ENCODE results near the gene CDC42. TPM values are rescaled to one million over a fixed set of nuclear protein-coding genes. Genes with fewer than 3 reads are reported as not detected.
A peak's percentile ranks its signal among the peaks of the same experiment; 100 is the strongest.

Gene CDC42
- total RNA-seq, 4 donors from 2014 or later = 186 to 260 (median 205) TPM

- TF ChIP-seq CTCF (IDR thresholded peaks at IDR 0.05) = no peak
- ATAC-seq (ENCODE audit: low FRiP score) = no peak
- no peak for DNase-seq (ENCODE audit: low spot score)
These were observed 58.6 kb downstream of the CDC42 start for GRCh38 chr1:22111115-22111514.

DNA sequence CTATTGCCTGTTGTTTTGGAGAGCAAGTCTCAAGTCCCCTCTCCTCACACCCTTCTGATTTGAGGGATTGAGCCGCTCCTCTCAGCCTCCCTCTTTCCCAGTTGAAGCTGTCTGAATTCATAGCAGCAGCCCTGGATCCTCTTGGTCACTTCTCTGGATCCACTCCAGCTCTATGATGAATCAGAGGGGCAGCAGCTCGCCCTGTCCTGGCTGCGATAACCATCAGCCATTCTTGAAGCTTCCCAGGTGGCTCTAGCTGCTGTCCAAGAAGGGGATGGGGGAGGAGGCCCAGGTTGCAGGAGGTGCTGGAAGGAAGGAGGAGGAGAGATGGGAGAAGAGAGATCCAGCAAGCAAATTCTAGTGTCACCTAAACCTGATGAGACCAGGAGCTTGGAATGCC lies 59.1 kb downstream of the CDC42 start:
- no peak for ATAC-seq (ENCODE audit: low FRiP score)
- DNase-seq (ENCODE audit: low spot score) = no peak
- no peak for TF ChIP-seq CTCF (IDR thresholded peaks at IDR 0.05)

GRCh38 chr1:22112554-22112953 lies 60.0 kb downstream of the CDC42 start:
- DNase-seq (ENCODE audit: low spot score) = no peak
- no peak for ATAC-seq (ENCODE audit: low FRiP score)
- TF ChIP-seq CTCF (IDR thresholded peaks at IDR 0.05) = no peak

DNA sequence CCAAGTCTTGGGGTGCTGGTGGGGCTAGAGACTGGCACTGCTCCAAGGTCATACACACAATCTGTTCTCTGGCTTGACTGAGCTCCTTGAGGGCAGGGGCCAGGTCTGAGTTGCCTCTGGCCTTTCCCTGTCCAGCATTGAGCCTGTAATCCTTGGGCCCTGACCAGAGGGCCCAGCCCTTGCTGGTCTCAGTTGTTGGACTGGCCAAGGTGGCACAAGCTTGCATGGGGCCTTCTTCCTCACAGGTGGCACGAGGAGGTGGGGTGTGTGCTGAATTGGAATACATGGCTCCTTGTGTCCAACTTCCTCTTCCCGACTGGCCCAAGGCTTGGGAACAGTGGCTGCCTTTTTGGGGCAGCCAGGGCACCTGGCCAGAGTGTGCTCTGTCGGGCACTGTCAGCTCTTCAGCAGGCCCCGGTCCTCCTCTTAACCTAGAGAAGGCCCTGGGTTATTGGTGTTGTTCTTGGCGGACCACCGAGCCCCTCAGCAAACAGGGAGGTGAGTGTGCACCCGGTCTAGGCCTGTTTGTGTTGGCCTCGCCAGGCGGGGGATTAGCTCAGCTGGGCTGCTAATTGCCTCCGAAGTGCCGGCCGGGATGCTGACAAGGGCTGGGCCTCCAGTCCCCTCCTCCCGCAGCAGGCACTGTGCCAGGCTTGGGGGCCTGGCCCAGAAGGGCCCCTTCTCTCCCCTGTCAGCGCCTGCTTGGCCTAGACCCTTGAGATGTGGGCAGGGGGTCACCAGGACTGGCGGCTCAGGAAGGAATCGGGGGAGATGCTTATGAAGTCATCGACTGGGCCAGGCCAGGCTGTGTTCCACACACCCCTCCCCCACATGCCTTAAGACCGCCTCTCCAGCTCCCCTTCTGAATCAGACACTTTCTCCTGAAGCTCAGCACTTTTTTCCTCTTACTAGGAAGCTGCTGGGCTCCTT lies 61.8 kb downstream of the CDC42 start:
- DNase-seq (ENCODE audit: low spot score) = no peak
- ATAC-seq (ENCODE audit: low FRiP score) = peak; percentile 60
- no peak for TF ChIP-seq CTCF (IDR thresholded peaks at IDR 0.05)

- ATAC-seq (ENCODE audit: low FRiP score) (no peak), DNase-seq (ENCODE audit: low spot score) (no peak)
- TF ChIP-seq CTCF (IDR thresholded peaks at IDR 0.05) = no peak
These were observed 62.8 kb downstream of the CDC42 start for GRCh38 chr1:22115286-22115685.

DNA sequence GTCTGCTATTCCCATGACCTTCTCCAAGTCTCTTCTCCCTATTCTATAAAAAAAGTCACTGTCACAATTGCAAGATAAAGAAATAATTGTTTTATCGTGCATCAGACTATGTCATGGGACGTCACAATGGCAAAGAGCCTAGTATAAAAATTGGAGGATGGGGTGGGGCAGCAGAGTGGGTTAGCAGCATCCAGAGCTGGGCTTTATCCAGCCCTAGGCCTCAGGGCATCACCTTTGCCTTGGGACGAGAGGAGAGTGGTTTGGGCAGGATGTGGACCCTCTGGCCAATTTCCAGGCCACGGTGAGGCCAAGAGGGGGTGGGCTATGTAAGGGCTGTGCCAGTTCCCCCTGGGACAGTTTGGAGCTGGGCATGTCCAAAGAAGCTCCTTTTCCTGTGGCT lies 64.7 kb downstream of the CDC42 start:
- no peak for DNase-seq (ENCODE audit: low spot score)
- no peak for TF ChIP-seq CTCF (IDR thresholded peaks at IDR 0.05)
- no peak for ATAC-seq (ENCODE audit: low FRiP score)

GRCh38 chr1:22117851-22118250 lies 65.3 kb downstream of the CDC42 start:
- ATAC-seq (ENCODE audit: low FRiP score) (no peak), DNase-seq (ENCODE audit: low spot score) (no peak)
- TF ChIP-seq CTCF (IDR thresholded peaks at IDR 0.05) = no peak
